Heart left ventricle (tissue), 16 donors: ENCODE results near the gene COMP. TPM values are rescaled to one million over a fixed set of nuclear protein-coding genes. Genes with fewer than 3 reads are reported as not detected.

Experiments
- ATAC-seq, 4 donors: fragments of 200-7000 bp; cut with Tn5 transposase; one replicate each; pipeline ENCODE4 v1.9.1; 2020 to 2022; ENCODE audit warnings: moderate library complexity in 4 of 4, mild to moderate bottlenecking in 3 of 4, moderate number of reproducible peaks in 1 of 4
- DNase-seq, 5 donors: peaks; one replicate each; pipeline ENCODE4 v3.0.0-alpha.2; 2020
- H3K27ac ChIP-seq, 12 donors: fragments of 200-600 bp; sonication (generic) in 4 of 12; one replicate each; pipeline versions ENCODE4 v1.5.0 to v1.8.0; 2016 to 2022; ENCODE audit warnings: mild to moderate bottlenecking in 2 of 12
- H3K27me3 ChIP-seq, 9 donors: fragments of 200-600 bp; sonication (generic) in 2 of 9; one replicate each; pipeline versions ENCODE4 v1.5.1 to v1.8.0; 2016 to 2022; ENCODE audit warnings: mild to moderate bottlenecking in 3 of 9
- H3K36me3 ChIP-seq, 9 donors: fragments of 200-600 bp; sonication (generic) in 2 of 9; one replicate each; pipeline versions ENCODE4 v1.5.0 to v1.8.0; 2018 to 2022; ENCODE audit warnings: mild to moderate bottlenecking in 2 of 9
- H3K4me1 ChIP-seq, 12 donors: fragments of 200-600 bp; sonication (generic) in 4 of 12; one replicate each; pipeline versions ENCODE4 v1.5.0 to v1.8.0; 2016 to 2022; ENCODE audit warnings: mild to moderate bottlenecking in 3 of 12
- H3K4me3 ChIP-seq, 12 donors: fragments of 200-600 bp; sonication (generic) in 4 of 12; one replicate each; pipeline versions ENCODE4 v1.5.0 to v1.8.0; 2017 to 2022; ENCODE audit warnings: mild to moderate bottlenecking in 9 of 12, moderate library complexity in 4 of 12
- H3K9me3 ChIP-seq, 12 donors: fragments of 200-600 bp; sonication (generic) in 4 of 12; one replicate each; pipeline versions ENCODE4 v1.5.0 to v1.8.0; 2016 to 2022; ENCODE audit warnings: mild to moderate bottlenecking in 1 of 12
- POLR2A ChIP-seq, 2 donors: fragments of 450-650 bp; IDR thresholded peaks; one replicate each; pipeline ENCODE4 v1.6.1; 2017; ENCODE audit warnings: antibody characterized with exemption in 2 of 2, mild to moderate bottlenecking in 2 of 2, moderate library complexity in 2 of 2
- WGBS, 4 donors: extraction: QIAGEN DNeasy Blood & Tissue Kit in 2 of 4; methylation state at CpG; one replicate each; pipeline versions ENCODE4 v1.1.5 to v1.1.7; 2013 to 2018; 5-methylcytosine and 5-hydroxymethylcytosine counted together
- intact Hi-C, 10 donors: fragments of 100-400 bp; cut with DNase I; formaldehyde crosslinking; loops; one replicate each; pipeline versions ENCODE4 v1.11.1 to v1.14.2; 2022
- polyA plus RNA-seq, 2 donors: library from polyadenylated mRNA; stranded (reverse); fragments of 200-250 nt; gene quantifications; one replicate each; pipeline ENCODE4 v1.2.3, GENCODE V29; 2013
- total RNA-seq, 9 donors: library from RNA; depleted of rRNA in 2 of 9; stranded (reverse); fragments of >200 nt in 2 of 9; fragmentation: NEBNext Ultra II Directional in 3 of 9; extraction: Animal tissue kit (Norgen Biotek cat#: 25700) in 3 of 9; gene quantifications; one replicate each; pipeline versions ENCODE4 v1.1.0 to v1.2.4, GENCODE V29; 2016 to 2023
- TF ChIP-seq, protein P1 (sequence below), 12 donors: fragments of 200-600 bp; sonication (generic) in 4 of 12; IDR thresholded peaks; one replicate each; pipeline versions ENCODE4 v1.5.0 to v1.8.0; 2018 to 2022; ENCODE audit warnings: antibody characterized with exemption in 12 of 12, mild to moderate bottlenecking in 5 of 12
- donor health status: ischemic (EF 13 %, LVEDD 7.1; RV severe dilation, severe dysfunction).
- donor health status: healthy with polysubstance abuse.
- donor health status: DM: no; HTN: yes; CAD: no.
- donor health status: DM: no; HTN: no; CAD: no.
- donor health status: ischemic (EF 25% LVEDD 6.9; RV normal size, moderate dysfunction).
- donor health status: ischemic (EF 25% LVEDD 5.7; RV mildly dilated, moderate dysfunction).
- donor health status: healthy.
- donor health status: DM: yes; HTN: yes; CAD: no.
- donor health status: ischemic (EF 35%, LVEDD 5.7; RV mildly dilated, moderate dysfunction).
- donor health status: nonischemic (EF 11% LVEDD 7.7; RV severe dilation, severe dysfunction).
- donor health status: DM: yes; HTN: yes; CAD: no.
- donor health status: PGD.
- donor health status: ischemic (EF 29% LVEDD 5.4; RV normal size, mild dysfunction).
- donor health status: nonischemic (EF 23%, LVEDD 6.1; RV moderate dilation, normal function).

The COMP gene
- total and polyA plus RNA-seq, 11 donors, result 0.11 to 2.7 (median 0.46) TPM; not detected in 1

GRCh38 chr19:18788529-18789421, 2.3 kb downstream of the COMP start:
- Histone ChIP-seq H3K27ac (no peak overlapping the region), H3K36me3 (no peaks in the 10 kb centered on the region), H3K9me3 (no peaks in the 10 kb centered on the region), H3K27me3 (peaks cover 51 to 97% (median 75%) of the 10 kb centered on the region in 9 donors), H3K4me1 (peaks cover 0 to 53% (median 28%) of the 10 kb centered on the region in 12 donors), H3K4me3 (peak overlapping the region in 1 of 12 donors; percentile 12)
- ATAC-seq (no peak), DNase-seq (no peak)
- WGBS, 4 donors, result 1 to 3% (median 2%) methylated on average over 19 to 68 of the region's 68 CpGs
- TF ChIP-seq POLR2A (IDR thresholded peaks at IDR 0.05), result no peak
- TF ChIP-seq, protein P1, sequence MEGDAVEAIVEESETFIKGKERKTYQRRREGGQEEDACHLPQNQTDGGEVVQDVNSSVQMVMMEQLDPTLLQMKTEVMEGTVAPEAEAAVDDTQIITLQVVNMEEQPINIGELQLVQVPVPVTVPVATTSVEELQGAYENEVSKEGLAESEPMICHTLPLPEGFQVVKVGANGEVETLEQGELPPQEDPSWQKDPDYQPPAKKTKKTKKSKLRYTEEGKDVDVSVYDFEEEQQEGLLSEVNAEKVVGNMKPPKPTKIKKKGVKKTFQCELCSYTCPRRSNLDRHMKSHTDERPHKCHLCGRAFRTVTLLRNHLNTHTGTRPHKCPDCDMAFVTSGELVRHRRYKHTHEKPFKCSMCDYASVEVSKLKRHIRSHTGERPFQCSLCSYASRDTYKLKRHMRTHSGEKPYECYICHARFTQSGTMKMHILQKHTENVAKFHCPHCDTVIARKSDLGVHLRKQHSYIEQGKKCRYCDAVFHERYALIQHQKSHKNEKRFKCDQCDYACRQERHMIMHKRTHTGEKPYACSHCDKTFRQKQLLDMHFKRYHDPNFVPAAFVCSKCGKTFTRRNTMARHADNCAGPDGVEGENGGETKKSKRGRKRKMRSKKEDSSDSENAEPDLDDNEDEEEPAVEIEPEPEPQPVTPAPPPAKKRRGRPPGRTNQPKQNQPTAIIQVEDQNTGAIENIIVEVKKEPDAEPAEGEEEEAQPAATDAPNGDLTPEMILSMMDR (IDR thresholded peaks at IDR 0.05), result no peak
- intact Hi-C loops, result no loop called here

GRCh38 chr19:18785179-18786124, 5.7 kb downstream of the COMP start:
- Histone ChIP-seq H3K27ac (no peak overlapping the region), H3K36me3 (no peaks in the 10 kb centered on the region), H3K4me1 (peaks cover 0 to 44% (median 25%) of the 10 kb centered on the region in 12 donors), H3K9me3 (no peaks in the 10 kb centered on the region), H3K27me3 (peaks cover 37 to 86% (median 48%) of the 10 kb centered on the region in 9 donors), H3K4me3 (peak overlapping the region in 3 of 12 donors; percentile 8 to 22 (median 11))
- intact Hi-C loops, result no loop called here
- TF ChIP-seq, protein P1 (IDR thresholded peaks at IDR 0.05), result no peak
- TF ChIP-seq POLR2A (IDR thresholded peaks at IDR 0.05), result no peak
- DNase-seq (peak; percentile 57 to 87 (median 69)), ATAC-seq (peak; percentile 43 to 84 (median 74))
- 7 to 14% (median 11%) methylated on average over 22 to 65 of the region's 65 CpGs for WGBS, 4 donors

GRCh38 chr19:18784786-18785120, 6.4 kb downstream of the COMP start:
- ATAC-seq (no peak), DNase-seq (no peak)
- Histone ChIP-seq H3K27ac (no peak overlapping the region), H3K9me3 (no peaks in the 10 kb centered on the region), H3K4me3 (no peak overlapping the region), H3K4me1 (peaks cover 0 to 37% (median 18%) of the 10 kb centered on the region in 12 donors), H3K36me3 (no peaks in the 10 kb centered on the region), H3K27me3 (peaks cover 34 to 84% (median 42%) of the 10 kb centered on the region in 9 donors)
- intact Hi-C loops, result no loop called here
- WGBS, 4 donors, result 75 to 80% (median 77%) methylated on average over 16 of the region's 16 CpGs
- TF ChIP-seq, protein P1 (IDR thresholded peaks at IDR 0.05), result no peak
- no peak for TF ChIP-seq POLR2A (IDR thresholded peaks at IDR 0.05)
